ENCODE measurements around the gene MRPS23. TPM values are rescaled to one million over a fixed set of nuclear protein-coding genes. Genes with fewer than 3 reads are reported as not detected.

MRPS23 gene
- total RNA-seq, 8 experiments from 2014 or later = 33.4 to 72.9 (median 47.4) TPM

DNA sequence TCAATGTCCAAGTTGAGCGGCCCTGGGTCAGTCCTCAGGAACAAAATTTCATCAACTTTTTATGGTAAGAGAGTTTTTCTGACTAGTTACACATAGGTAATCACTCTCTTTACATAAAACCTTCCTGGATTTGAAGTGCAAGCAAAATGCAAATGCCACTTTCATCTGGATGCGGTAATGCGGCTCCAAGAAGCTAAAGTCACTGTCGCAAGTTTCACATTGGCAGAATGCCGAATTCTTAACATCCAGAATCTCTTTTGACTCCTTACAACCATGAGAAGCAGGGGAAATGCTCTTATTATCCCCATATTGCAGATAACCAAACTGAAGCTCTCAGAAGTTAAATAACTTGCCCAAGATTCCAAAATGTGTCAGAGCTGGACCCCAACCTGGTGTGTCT is 30.0 kb downstream of the MRPS23 start:
- Histone ChIP-seq H3K27ac (no peak overlapping the region), H3K4me3 (no peak overlapping the region), H3K4me1 (replicated peaks in 1 of 2) (peaks cover 22 to 23% of the 10 kb centered on the region in 2 donors)
- WGBS, 10 experiments = 37 to 100% (median 80%) methylated on average over 1 to 5 of the region's 5 CpGs; no CpG with 5 or more reads in 2 of the 10 experiments
- in situ Hi-C loops (cut with MboI; ENCODE audit: low pct_unique_long_range_greater_than_20kb in 2 of 9, low sequenced_read_pairs in 9 of 9, unreplicated experiment in 9 of 9) = loop anchor here in 1 of 9 experiments (25.0 kb wide), 1 partner anchor 683 kb away; no protein-coding TSS in a partner anchor
- peak in 1 of 8 experiments; percentile 21 for ATAC-seq (replicated peaks in 6 of 8)

DNA sequence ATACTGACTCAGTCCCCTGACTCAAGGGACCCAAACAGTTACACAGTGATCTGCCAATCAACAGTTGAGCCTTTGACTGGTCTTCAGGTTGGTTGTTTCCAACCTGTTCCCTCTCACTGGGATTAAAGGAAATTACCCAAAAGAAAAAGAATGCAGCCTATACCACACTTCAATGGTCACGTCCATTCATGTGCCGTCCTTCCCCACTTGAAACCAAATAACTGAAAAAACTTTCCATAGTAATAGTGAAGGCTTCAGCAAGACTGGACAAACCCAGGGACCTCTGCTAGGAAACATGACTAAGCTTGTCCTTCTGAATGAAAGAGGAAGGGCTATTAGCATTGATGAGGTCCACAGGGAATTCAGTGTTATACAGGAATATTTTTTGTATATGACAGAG is 30.6 kb downstream of the MRPS23 start:
- 40 to 100% (median 84%) methylated on average over 1 to 2 of the region's 2 CpGs for WGBS, 10 experiments
- peak in 2 of 8 experiments; percentile 86 to 97 for ATAC-seq (replicated peaks in 6 of 8)
- in situ Hi-C loops (cut with MboI; ENCODE audit: low pct_unique_long_range_greater_than_20kb in 2 of 9, low sequenced_read_pairs in 9 of 9, unreplicated experiment in 9 of 9) = loop anchor here in 1 of 9 experiments (25.0 kb wide), 1 partner anchor 682 kb away; no protein-coding TSS in a partner anchor
- Histone ChIP-seq H3K27ac (no peak overlapping the region), H3K4me3 (no peak overlapping the region), H3K4me1 (replicated peaks in 1 of 2) (peaks cover 21 to 22% of the 10 kb centered on the region in 2 donors)

- WGBS, 10 experiments = 43 to 100% (median 92%) methylated on average over 1 to 9 of the region's 9 CpGs; no CpG with 5 or more reads in 2 of the 10 experiments
- Histone ChIP-seq H3K4me1 (replicated peaks in 1 of 2) (peaks cover 9 to 10% of the 10 kb centered on the region in 2 donors), H3K27ac (no peak overlapping the region), H3K4me3 (no peak overlapping the region)
- in situ Hi-C loops (cut with MboI; ENCODE audit: low pct_unique_long_range_greater_than_20kb in 2 of 9, low sequenced_read_pairs in 9 of 9, unreplicated experiment in 9 of 9) = loop anchor here in 1 of 9 experiments (25.0 kb wide), 1 partner anchor 681 kb away; no protein-coding TSS in a partner anchor
- no peak for ATAC-seq (replicated peaks in 6 of 8)
Measured at GRCh38 chr17:57818066-57818465, 31.8 kb downstream of the MRPS23 start.

DNA sequence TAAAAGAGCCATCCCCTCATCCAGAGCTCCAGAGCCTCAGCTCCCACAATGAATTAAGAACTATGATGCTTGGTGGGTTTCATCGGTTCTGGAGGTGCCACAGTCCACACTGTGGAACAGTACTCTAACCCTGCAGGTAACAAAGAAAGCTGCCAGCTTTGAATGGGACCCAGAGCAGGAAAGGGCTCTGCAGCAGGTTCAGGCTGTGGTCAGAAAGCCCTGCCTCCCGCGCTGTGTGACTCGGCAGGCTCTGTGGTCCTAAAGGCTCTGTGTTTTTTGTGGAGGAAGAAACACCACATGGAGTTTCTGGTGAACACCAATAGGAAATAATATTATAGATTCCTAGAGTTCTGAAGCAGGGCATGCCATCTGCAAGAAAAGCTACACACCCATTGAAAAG is 32.5 kb downstream of the MRPS23 start:
- no peak overlapping the region for H3K4me3 ChIP-seq
- H3K27ac ChIP-seq = no peak overlapping the region
- in situ Hi-C loops (cut with MboI; ENCODE audit: low pct_unique_long_range_greater_than_20kb in 2 of 9, low sequenced_read_pairs in 9 of 9, unreplicated experiment in 9 of 9) = loop anchor here in 1 of 9 experiments (25.0 kb wide), 1 partner anchor 680 kb away; no protein-coding TSS in a partner anchor
- WGBS, 10 experiments = 82 to 100% (median 92%) methylated on average over 1 to 4 of the region's 4 CpGs; no CpG with 5 or more reads in 6 of the 10 experiments
- peaks cover 3 to 5% of the 10 kb centered on the region in 2 donors for H3K4me1 ChIP-seq (replicated peaks in 1 of 2)
- ATAC-seq (replicated peaks in 6 of 8) = no peak

DNA sequence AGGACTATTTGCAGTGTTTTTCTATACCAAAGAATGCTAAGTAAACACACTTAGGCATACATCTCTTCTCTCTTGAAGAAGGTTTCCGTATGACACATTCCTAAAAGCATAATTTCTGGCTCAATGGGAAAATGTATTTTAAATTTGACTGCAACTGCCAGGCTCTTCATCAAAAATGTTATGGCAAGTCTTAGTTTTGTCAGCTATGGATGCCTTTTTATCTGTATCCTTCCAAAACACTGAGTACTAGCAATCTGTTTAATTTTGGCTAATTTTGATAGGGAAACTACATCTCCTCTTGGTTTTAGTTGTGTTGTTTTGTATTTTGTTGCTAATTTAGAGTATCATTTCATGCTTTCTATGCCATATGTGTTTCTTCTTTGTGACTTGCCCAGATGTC is 35.4 kb downstream of the MRPS23 start:
- H3K27ac ChIP-seq = no peak overlapping the region
- in situ Hi-C loops (cut with MboI; ENCODE audit: low pct_unique_long_range_greater_than_20kb in 2 of 9, low sequenced_read_pairs in 9 of 9, unreplicated experiment in 9 of 9) = loop anchor here in 1 of 9 experiments (25.0 kb wide), 1 partner anchor 677 kb away; no protein-coding TSS in a partner anchor
- WGBS, 10 experiments = 0 to 100% (median 83%) methylated on average over 1 of the region's 1 CpG; no CpG with 5 or more reads in 1 of the 10 experiments
- ATAC-seq (replicated peaks in 6 of 8) = no peak
- no peak overlapping the region for H3K4me3 ChIP-seq
- peaks cover 21 to 27% of the 10 kb centered on the region in 2 donors for H3K4me1 ChIP-seq (replicated peaks in 1 of 2)

GRCh38 chr17:57811638-57812280 is 38.1 kb downstream of the MRPS23 start:
- Histone ChIP-seq H3K27ac (no peak overlapping the region), H3K4me3 (no peak overlapping the region), H3K4me1 (replicated peaks in 1 of 2) (peaks cover 19 to 32% of the 10 kb centered on the region in 2 donors)
- in situ Hi-C loops (cut with MboI; ENCODE audit: low pct_unique_long_range_greater_than_20kb in 2 of 9, low sequenced_read_pairs in 9 of 9, unreplicated experiment in 9 of 9) = loop anchor here in 1 of 9 experiments (25.0 kb wide), 1 partner anchor 674 kb away; no protein-coding TSS in a partner anchor
- peak in 2 of 8 experiments; percentile 23 to 57 for ATAC-seq (replicated peaks in 6 of 8)
- 45 to 100% (median 69%) methylated on average over 1 to 3 of the region's 8 CpGs; no CpG with 5 or more reads in 3 of the 10 experiments for WGBS, 10 experiments

- in situ Hi-C loops (cut with MboI; ENCODE audit: low pct_unique_long_range_greater_than_20kb in 2 of 9, low sequenced_read_pairs in 9 of 9, unreplicated experiment in 9 of 9) = loop anchor here in 1 of 9 experiments (25.0 kb wide), 1 partner anchor 674 kb away; no protein-coding TSS in a partner anchor
- Histone ChIP-seq H3K27ac (peak overlapping the region in 1 of 2 donors; percentile 31), H3K4me3 (no peak overlapping the region)
Measured at GRCh38 chr17:57810721-57811637, 38.9 kb downstream of the MRPS23 start.

GRCh38 chr17:57809879-57810278 is 40.0 kb downstream of the MRPS23 start:
- no peak for ATAC-seq (replicated peaks in 6 of 8)
- WGBS, 10 experiments = 46 to 100% (median 80%) methylated on average over 1 to 5 of the region's 5 CpGs; no CpG with 5 or more reads in 3 of the 10 experiments
- Histone ChIP-seq H3K4me1 (replicated peaks in 1 of 2) (peaks cover 29 to 44% of the 10 kb centered on the region in 2 donors), H3K4me3 (no peak overlapping the region), H3K27ac (no peak overlapping the region)
- in situ Hi-C loops (cut with MboI; ENCODE audit: low pct_unique_long_range_greater_than_20kb in 2 of 9, low sequenced_read_pairs in 9 of 9, unreplicated experiment in 9 of 9) = loop anchor here in 1 of 9 experiments (25.0 kb wide), 1 partner anchor 673 kb away; no protein-coding TSS in a partner anchor

More at GRCh38 chr17:57810721-57811637, 38.9 kb downstream of the MRPS23 start:
- peaks cover 27 to 39% of the 10 kb centered on the region in 2 donors for H3K4me1 ChIP-seq (replicated peaks in 1 of 2)
- peak in 7 of 8 experiments; percentile 11 to 80 (median 71) for ATAC-seq (replicated peaks in 6 of 8)
- WGBS, 10 experiments = 13 to 77% (median 37%) methylated on average over 2 to 13 of the region's 31 CpGs

- in situ Hi-C loops (cut with MboI; ENCODE audit: low pct_unique_long_range_greater_than_20kb in 2 of 9, low sequenced_read_pairs in 9 of 9, unreplicated experiment in 9 of 9) = loop anchor here in 1 of 9 experiments (25.0 kb wide), 1 partner anchor 672 kb away; no protein-coding TSS in a partner anchor
- 37 to 94% (median 80%) methylated on average over 2 to 5 of the region's 5 CpGs; no CpG with 5 or more reads in 1 of the 10 experiments for WGBS, 10 experiments
- no peak overlapping the region for H3K4me3 ChIP-seq
- no peak overlapping the region for H3K27ac ChIP-seq
- peaks cover 29 to 49% of the 10 kb centered on the region in 2 donors for H3K4me1 ChIP-seq (replicated peaks in 1 of 2)
- ATAC-seq (replicated peaks in 6 of 8) = no peak
Measured at GRCh38 chr17:57808882-57809281, 41.0 kb downstream of the MRPS23 start.

GRCh38 chr17:57806167-57806830 is 43.5 kb downstream of the MRPS23 start:
- WGBS, 10 experiments = 0 to 21% (median 5%) methylated on average over 1 to 4 of the region's 5 CpGs; no CpG with 5 or more reads in 6 of the 10 experiments
- peaks cover 38 to 53% of the 10 kb centered on the region in 2 donors for H3K4me1 ChIP-seq (replicated peaks in 1 of 2)
- peak overlapping the region in 1 of 2 donors; percentile 3 for H3K27ac ChIP-seq
- in situ Hi-C loops (cut with MboI; ENCODE audit: low pct_unique_long_range_greater_than_20kb in 2 of 9, low sequenced_read_pairs in 9 of 9, unreplicated experiment in 9 of 9) = loop anchor here in 1 of 9 experiments (25.0 kb wide), 1 partner anchor 669 kb away; no protein-coding TSS in a partner anchor
- peak; percentile 8 to 80 (median 54) for ATAC-seq (replicated peaks in 6 of 8)
- H3K4me3 ChIP-seq = no peak overlapping the region

GRCh38 chr17:57803021-57803420 is 46.8 kb downstream of the MRPS23 start:
- no peak overlapping the region for H3K4me3 ChIP-seq

More at GRCh38 chr17:57803021-57803420, 46.8 kb downstream of the MRPS23 start:
- peak in 5 of 8 experiments; percentile 10 to 63 (median 55) for ATAC-seq (replicated peaks in 6 of 8)
- 0 to 20% (median 11%) methylated on average over 1 to 4 of the region's 4 CpGs; no CpG with 5 or more reads in 6 of the 10 experiments for WGBS, 10 experiments
- in situ Hi-C loops (cut with MboI; ENCODE audit: low pct_unique_long_range_greater_than_20kb in 2 of 9, low sequenced_read_pairs in 9 of 9, unreplicated experiment in 9 of 9) = loop anchor here in 1 of 9 experiments (25.0 kb wide), 1 partner anchor 666 kb away; no protein-coding TSS in a partner anchor
- Histone ChIP-seq H3K27ac (no peak overlapping the region), H3K4me1 (replicated peaks in 1 of 2) (peaks cover 27 to 39% of the 10 kb centered on the region in 2 donors)
